NCI-H69 (cell line): Measurements from ENCODE around the gene RBM33.

Experiments used
- DNase-seq: peaks from one replicate; lab custom pipeline; 2025; lab: John Stamatoyannopoulos, UW

The RBM33 gene

DNA sequence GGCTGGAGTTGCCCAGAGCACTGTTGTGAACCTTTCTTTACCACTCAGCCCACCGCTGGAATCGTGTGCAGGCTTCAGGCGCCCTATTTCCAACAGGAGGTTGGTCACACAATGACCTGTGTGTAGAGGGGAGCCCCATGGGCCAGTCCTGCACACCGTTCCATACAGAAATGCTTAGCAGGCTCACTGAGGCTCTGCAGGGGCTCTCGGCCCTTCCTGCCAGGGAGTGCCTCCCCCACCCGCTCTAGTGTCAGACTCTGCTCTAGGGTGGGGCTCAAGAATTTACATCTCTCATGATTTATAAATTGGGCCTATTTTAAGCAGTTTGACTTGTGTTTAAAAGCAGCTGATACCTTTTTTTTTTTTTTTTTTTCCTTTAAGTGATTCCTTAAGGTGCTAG lies 125.8 kb downstream of the RBM33 start:
- DNase-seq: no peak

DNA sequence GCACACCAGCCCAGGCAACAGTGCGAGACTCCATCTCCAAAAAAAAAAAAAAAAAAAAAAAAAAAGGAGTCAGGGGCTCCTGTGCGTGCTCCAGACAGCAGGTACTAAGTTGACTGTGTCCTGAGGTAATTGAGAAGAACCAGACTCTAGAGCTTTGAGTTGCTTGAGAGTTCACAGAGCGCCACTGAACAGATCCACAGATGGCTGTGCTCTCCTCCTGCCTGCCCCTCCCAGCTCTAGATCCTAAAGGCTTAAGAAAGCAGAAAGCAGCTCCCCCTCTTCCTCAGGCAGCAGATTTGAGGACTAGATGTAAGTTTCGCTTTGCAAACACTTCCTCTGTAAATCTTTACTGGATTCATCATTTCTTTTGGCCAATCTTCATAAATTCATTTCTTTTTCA lies 129.1 kb downstream of the RBM33 start:
- DNase-seq: no peak

DNA sequence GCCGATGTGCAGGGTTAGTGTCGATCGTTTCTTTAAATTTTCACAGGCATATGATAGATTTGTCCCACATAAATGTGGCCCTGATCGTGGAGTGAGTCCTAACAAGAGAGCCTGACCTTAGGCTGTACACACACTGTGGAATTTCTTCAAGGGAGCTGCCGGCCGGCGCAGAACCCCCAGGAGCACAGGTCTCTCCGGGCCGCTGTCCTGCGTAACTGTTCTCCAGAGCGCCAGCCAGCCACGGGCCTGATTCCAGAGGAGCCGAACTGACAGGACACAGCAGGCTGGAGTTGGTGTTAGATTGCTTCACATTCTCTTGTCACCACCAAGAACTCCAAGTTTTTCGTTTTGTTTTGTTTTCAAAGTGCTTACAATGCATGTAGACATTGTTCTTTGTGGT lies 130.5 kb downstream of the RBM33 start:
- DNase-seq: no peak

DNA sequence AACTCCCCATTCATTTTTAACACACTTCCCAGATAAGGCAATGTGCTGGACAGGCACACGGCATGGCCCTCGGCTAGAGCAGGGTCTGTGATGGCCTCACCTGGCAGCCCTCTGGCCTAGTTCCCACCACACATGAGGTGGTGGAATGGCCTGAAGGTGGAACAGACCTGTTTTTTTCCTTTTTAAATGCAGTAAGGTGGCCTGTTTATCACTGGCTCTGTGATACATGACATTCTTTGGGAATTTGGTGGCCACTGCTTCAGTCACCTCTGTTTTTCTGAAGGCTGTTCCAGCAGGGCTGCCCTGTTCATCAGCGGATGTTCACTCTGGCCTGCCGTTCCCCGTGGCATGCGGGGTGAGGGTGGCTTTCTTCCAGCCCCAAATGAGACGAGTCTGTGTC lies 131.2 kb downstream of the RBM33 start:
- no peak for DNase-seq

DNA sequence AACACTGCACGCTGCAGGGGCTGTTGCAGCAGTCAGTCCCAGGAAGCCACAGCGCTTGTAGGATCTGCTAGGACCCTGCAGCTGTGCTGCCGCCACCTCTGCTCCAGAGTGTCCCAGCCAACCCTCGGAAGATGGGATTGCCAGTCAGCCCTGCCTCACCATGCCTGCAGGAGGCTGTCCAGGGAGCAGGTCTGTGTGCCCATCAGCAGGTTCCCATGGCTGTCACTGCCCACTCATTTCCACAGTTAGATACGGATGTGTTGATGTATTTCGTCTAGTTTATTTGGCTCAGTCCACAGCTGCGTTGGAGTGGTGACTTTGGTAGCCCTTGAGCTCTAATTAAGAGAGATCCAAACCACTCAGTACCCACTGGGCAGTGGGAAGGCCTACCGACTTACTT lies 132.1 kb downstream of the RBM33 start:
- no peak for DNase-seq

DNA sequence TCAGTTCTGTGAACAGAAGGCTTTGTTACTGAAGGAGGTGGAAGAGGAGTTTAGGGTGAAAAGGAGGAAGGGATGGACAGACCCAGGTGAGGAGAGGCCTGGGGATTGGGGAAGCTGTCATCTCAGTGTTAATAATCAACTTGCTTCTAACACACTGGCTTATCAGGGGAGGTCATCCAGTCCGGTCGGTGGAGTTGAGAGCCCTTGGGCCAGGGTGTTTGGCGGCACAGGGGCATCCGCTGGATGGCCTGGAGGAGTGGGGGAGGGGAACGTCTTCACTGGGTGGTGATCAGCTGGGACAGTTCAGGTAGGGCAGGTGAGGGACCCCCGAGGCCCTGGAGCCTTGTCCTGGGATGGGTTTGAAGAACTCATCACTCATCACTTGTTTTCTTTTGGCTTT lies 133.9 kb downstream of the RBM33 start:
- no peak for DNase-seq

DNA sequence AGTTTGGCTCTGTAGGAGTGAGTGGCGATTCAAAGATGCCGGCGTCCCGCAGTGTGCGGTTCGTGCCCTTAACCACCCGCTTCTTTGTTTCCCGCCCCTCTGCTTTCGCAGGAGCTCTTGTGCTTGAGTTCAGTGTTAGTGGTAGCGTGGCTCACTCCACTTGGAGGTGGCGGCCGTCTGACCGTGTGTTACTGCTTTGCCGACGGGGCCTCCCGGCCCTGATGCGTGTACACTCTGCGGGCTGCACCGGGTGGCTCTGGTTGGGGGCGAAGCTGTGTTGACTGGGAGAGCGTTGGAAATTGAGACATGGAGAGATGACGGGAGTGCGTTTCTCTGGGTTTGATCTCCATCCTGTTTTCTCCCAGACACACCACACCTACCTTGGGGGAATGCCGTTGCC lies 136.4 kb downstream of the RBM33 start:
- no peak for DNase-seq

DNA sequence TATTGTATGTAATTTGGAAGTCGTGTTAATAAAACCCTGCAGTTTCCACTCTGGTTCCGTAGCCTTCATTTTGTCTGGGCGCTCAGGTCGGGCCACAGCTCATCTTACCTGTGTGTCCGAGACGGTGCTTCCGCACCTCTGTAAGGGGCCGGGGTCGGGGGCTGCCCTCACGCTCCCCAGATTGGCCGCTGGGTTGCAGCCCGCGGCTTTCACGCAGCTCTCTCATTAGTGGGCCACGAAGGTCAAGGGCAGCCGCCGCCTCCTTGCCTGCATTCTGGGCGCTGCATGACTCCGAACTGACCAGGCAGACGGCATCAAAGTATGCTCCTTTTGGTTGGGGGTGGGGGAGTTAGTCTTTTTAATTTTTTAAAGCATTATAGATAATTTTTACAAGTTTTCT lies 137.0 kb downstream of the RBM33 start:
- DNase-seq: no peak

DNA sequence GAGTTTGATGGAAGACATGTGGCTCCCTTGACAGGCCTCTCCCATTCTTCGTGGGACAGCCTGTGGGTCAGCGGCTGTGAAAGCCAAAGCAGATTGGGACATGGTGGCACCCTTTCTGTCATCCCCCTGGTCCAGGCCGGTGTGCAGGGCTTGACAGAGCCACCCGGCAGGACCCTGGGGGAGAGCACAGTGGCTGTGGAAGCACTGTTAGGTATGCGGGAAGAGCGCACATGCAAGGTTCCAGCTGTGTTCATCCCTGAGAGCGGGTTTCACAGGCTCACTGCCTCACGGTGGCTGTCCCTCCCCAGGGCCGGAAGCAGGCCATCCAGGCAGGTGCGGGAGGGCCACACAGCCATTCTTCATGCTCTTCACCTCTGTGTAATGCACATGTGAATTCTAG lies 138.0 kb downstream of the RBM33 start:
- DNase-seq: no peak

DNA sequence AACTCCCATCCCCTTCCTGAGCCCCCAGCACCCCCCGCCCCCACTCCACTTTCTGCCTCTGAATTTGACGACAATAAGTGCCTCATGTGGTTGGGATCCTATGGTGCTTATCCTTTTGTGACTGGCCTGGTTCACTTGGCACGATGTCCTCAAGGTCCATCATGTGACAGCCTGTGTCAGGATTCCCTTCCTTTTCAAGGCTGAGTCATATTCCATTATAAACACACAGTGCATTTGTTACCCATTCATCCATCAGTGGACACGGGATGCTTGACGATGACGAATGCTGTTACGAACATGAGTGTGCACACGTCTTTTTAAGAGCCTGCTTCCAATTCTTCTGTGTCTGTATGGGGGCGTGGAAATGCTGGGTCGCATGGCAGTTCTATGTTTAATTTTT lies 141.1 kb downstream of the RBM33 start:
- no peak for DNase-seq

DNA sequence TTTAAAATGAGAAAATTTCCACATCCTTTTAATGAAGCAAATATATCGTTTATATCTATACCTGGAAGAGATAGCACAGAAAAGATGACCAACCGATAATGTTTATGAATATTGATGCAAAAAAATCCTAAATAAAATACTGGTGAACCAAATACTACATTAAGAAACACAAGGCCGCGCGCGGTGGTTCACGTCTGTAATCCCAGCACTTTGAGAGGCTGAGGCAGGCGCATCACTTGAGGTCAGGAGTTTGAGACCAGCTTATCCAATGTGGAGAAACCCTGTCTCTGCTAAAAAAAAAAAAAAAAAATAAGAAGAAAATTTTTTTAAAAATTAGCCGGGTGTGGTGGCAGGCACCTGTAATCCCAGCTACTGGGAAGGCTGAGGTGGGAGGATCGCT lies 142.0 kb downstream of the RBM33 start:
- no peak for DNase-seq

DNA sequence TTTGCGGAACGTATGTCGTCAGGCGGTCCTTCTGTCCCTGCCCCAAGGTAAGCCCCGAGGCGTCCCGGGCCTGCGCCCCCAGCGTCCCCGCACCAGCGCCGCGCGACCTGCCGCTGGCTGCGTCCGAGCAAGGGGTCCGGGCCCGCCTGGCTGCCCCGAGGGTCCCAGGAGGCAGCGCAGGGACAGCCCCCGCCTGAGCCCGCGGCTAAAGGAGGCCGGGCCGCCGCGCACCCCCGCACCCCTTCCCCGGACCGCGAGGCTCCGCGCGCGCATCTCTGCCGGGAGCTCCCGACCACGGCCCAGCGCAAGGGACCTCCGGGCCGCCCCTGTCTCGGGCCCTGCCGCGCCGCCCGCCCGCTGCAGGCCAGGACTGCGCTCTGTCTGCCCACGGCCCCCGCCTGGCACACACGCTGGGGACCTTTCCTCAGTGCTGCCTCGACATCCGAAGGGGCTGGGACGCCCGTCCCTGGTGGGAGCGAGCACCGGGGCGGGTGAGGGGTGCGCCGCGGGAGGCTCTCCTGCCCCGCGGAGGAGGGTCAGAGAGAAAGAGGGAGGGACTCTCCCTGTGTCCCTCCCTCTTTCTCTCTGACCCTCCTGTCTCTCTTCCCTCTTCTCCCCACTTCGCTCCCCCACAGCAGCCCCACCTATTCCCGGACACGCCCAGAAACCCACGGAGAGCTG lies 142.8 kb downstream of the RBM33 start:
- DNase-seq: no peak

DNA sequence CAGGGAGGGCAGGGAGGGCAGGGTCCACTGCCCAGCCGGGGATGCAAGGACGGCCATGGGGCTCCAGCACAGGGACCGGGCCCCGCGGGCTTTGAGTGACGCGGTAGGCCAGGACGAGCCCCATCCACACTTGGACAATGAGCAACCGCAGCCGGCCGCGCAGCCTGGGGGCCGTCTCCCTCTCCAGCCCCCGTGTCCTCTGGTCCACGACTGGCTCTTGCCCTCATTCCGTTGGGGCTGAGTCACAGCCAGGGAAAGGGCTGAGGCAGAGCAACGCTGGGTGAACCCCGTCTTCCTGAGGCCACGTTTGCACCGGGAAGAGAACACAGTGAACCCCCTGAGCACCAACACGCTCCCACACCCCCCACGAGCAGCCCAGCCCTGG lies 144.1 kb downstream of the RBM33 start:
- no peak for DNase-seq

DNA sequence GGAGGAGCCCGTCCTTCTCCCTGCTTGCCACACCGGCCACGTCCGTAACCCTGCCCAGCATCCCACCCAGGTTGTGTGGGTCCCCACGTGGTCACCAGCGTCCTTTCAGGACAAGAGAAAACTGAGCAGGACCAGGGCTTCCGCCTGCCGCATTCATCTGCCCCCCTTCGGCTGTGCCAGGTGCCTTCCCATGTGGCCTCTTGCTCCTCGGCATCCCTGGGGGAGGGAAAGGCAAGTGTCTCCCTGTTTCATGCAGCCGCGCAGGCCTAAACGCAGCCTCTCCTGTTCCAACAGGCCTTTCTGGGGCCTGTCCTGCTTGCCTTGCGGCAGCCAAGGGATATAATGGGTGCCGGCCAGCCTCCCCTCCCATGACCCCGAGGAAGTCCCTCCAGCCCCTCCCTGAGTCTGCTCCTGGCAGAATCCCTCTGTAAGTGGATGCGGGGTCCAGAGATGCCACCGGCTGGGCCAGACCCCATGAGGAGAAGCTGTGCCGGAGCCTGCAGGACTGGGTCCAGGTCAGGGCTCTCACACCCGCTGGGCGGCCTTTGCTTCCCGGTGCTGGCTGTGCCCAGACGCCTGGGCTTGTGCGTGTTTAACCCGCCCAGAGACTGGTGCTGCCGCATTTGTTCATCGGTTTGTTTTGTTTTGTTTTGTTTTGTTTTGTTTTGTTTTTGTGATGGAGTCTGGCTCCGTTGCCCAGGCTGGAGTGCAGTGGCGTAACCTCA lies 144.7 kb downstream of the RBM33 start:
- DNase-seq: no peak

DNA sequence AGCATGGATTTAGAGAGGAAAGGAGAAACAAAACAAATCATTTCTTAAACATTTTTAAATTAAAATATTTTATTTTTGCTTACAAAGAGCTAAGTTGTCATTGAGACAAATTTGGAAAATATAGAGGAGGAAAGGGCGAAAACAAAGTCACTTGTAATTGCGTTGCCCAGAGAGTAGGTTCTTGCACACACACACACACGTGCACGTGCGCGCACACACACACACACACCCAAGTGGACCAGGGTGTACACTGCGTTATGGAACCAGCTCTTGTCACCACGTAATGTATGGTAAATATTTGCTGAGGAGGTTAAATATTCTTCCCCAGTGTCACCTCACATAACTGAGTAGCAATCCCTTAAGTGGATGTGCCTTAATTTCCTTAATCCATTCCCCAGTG lies 146.2 kb downstream of the RBM33 start:
- DNase-seq: no peak

DNA sequence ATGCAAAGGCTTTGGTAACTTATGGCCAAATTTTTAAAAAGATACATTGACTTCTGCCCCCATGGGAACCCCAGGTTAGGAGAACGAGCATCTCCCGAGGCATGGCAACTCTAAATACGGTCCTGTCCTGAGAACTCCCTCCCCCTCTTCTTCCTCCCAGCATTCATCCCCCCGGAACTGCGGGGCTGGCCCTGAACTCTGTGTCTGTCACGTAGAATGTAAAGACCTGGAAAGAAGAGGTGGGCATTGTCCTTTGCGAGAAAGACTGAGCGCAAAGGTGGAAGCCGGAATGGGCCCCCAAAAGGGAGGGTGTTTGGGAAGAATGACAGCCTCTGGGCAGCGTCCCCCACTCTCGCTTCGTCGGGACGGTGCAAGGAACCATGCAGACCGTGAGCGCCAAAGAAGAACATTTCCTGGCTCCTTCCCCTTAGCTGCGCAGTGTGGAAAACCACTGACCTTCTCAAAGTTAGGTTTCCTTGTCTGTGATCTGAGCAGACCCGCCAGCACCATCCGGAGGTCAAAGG lies 146.8 kb downstream of the RBM33 start:
- no peak for DNase-seq

DNA sequence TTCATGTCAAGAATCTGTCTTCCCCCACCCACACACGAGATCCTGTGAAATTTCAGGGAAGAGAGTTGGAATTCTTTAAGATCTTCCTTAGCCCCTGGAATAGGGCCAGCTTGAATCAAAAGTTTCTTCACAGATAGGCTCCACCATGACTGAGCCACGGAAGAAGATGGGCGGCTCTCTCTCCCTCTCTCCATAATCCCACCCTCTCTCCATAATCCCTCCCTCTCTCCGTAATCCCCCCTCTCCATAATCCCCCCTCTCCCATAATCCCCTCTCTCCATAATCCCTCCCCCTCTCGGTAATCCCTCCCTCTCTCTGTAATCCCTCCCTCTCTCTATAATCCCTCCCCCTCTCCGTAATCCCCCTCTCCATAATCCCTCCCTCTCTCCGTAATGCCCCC lies 147.4 kb downstream of the RBM33 start:
- DNase-seq: no peak

DNA sequence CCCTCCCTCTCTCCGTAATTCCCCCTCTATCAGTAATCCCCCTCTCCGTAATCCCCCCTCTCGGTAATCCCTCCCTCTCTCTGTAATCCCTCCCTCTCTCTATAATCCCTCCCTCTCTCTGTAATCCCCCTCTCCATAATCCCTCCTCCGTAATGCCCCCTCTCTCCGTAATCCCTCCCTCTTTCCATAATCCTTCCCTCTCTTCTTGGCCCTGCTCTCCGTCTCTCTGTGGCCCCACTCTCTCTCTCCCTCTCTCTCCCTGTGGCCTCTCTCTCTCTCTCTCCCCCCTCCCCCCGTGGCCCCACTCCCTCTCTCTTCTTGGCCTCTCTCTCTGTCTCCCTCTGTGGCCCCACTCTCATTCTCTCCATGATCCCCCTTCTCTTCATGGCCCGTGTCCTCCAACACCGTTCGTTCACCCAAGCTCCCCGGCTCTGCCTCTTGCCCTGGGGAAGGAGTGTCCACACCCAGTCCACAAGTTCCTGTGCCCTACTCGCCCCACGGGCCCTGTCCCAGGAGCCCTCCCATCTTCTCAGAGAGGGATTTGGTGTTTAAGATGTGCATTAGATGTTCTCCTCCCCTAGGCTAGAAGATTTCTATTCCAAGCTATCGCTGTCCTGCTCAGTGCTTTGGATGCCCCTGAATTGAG lies 148.0 kb downstream of the RBM33 start:
- DNase-seq: no peak

DNA sequence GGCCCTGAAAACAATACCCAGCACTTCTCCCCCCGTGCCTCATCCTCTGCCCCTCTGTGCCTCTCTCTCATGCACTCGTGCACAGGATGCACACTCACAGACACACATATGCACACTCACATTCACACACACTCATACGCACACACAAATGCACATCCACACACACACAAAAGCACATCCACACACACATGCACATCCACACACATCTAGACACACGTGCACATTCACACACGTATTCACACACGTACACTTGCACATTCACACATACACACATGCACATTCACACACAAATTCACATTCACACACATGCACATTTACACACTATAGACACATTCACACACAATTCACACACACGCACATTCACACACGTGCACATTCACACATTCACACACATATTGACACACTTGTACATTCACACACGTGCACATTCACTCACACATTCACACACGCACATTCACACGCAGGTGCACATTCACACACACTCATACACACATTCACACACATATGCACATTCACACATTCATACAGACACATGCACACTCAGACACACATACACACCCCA lies 148.6 kb downstream of the RBM33 start:
- DNase-seq: no peak

DNA sequence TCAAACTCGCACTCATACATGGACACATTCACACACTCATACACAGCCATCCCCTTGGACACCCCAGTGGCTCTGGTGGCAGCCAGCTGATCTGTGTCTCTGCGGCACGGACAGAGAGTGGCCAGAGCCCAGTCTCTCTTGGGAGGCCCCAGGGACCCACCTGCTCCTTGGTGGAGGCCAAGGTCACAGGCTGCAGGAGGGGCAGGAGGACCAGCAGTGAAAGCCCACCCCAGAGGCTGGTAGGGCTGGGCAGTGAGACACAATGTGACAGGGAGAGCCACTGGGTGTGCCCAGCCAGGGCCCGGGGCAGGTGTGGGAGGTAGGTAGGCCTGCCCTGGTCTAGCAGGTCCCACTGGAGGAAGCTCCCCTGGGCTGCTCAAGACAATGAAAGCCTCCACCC lies 149.3 kb downstream of the RBM33 start:
- no peak for DNase-seq

DNA sequence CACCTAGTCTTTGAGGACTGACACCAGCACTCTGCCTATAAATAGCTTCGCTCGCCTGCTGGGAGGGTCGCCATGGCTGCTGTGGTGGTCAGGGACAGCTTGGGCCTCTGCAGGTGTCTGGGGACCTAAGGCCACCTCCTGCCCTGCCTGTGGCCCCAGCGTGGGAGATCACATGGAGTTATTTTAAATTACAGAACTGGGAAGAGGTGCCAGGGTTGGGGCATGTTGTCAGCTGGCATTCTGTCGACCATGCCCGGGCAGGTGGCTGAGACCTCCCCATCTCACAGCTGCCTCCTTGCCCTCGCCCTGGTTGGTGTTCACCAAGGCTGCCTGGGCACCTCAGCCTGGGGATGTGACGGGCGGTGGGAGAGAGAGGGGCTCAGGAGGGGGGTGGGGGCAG lies 149.7 kb downstream of the RBM33 start:
- DNase-seq: no peak

DNA sequence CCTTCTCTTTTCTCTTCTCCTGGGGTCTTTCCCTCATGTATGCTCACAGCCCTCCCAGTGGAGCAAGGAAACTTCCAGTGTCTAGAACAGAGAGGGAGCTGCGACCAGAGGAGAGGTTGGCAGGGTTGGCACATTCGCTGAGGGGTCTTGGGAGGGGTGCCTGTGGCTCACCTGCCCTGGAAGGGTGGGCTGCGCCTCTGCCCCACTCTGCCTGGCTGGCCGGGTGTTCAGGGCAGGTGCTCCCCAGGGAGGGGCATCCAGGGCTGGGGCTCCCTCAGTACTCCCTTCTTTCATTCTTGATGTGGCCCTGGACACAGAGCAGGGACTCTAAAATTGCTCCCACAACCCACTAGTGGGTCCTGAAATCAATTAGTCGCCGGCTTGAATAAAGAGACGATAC lies 150.9 kb downstream of the RBM33 start:
- DNase-seq: no peak

DNA sequence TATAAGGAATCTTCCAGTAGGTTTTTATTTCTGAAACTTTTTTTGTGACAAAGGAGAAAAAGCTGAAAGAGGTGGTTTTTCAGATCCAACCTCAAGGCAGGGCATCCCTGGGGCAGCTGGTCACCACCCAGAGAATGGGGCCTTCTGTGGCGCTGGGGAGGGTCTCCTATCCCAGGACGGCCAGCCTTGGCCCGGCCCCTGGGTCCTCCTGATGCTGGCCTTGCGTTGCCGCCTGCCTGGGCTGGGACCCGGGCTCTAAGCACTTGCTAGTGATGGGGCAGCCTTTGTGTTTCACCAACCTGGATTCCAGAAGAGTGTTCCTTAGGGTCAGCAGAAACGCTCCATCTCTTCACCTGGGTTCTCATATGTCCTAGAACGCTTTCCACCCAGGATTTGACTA lies 151.5 kb downstream of the RBM33 start:
- DNase-seq: no peak
